HepG2 (cell line): ENCODE measurements around the gene SOX9. TPM values are rescaled to one million over a fixed set of nuclear protein-coding genes. Genes with fewer than 3 reads are reported as not detected.

ENCODE experiments used
- AGO2 ChIP-seq: fragments of 200-400 bp; formaldehyde crosslinking; optimal IDR thresholded peaks from 2 replicates; pipeline ENCODE3; 2017; ENCODE audit warnings: mild to moderate bottlenecking, low read depth, low read length, moderate library complexity
- CBX1 ChIP-seq: IDR thresholded peaks from one replicate; pipeline ENCODE4 v1.6.1; 2016; ENCODE audit warnings: antibody characterized with exemption, low read depth
- ELF4 ChIP-seq: sonication (generic); formaldehyde crosslinking; IDR thresholded peaks from 2 replicates; pipeline ENCODE4 v1.5.0; 2020; ENCODE audit warnings: missing genetic modification reagents, mild to moderate bottlenecking, moderate library complexity, borderline replicate concordance
- FOSL2 ChIP-seq: sonication (generic); formaldehyde crosslinking; IDR thresholded peaks from 2 replicates; pipeline ENCODE4 v1.4.0; 2020; ENCODE audit warnings: missing genetic modification reagents
- HIVEP1 ChIP-seq: sonication (generic); formaldehyde crosslinking; IDR thresholded peaks from 2 replicates; pipeline ENCODE4 v1.4.0; 2020; ENCODE audit warnings: mild to moderate bottlenecking, missing genetic modification reagents
- KDM1A ChIP-seq: IDR thresholded peaks from 2 replicates; pipeline ENCODE4 v1.6.1; 2016; ENCODE audit warnings: missing compliant biosample characterization
- LCORL ChIP-seq, 2 experiments: fragments of 450-650 bp in 1 of 2; sonication (generic) in 1 of 2; formaldehyde crosslinking in 1 of 2; IDR thresholded peaks; 2 replicates each; pipeline versions ENCODE4 v1.5.0 to v1.6.1; 2017 to 2020; ENCODE audit warnings: antibody characterized with exemption in 1 of 2, missing genetic modification reagents in 1 of 2
- NCOA1 ChIP-seq: sonication (generic); formaldehyde crosslinking; IDR thresholded peaks from 2 replicates; pipeline ENCODE4 v1.9.0; 2021; ENCODE audit warnings: missing genetic modification reagents
- RCOR2 ChIP-seq: IDR thresholded peaks from 2 replicates; pipeline ENCODE4 v1.6.1; 2016; ENCODE audit warnings: missing biosample characterization, missing genetic modification reagents
- SIX4 ChIP-seq: sonication (generic); formaldehyde crosslinking; IDR thresholded peaks from 2 replicates; pipeline ENCODE4 v1.4.0; 2020; ENCODE audit warnings: missing genetic modification reagents
- TARDBP ChIP-seq: sonication (generic); formaldehyde crosslinking; IDR thresholded peaks from 2 replicates; pipeline ENCODE4 v1.8.0; 2022; ENCODE audit warnings: mild to moderate bottlenecking, missing genetic modification reagents
- ZFAT ChIP-seq: sonication (generic); formaldehyde crosslinking; conservative IDR thresholded peaks from 2 replicates; pipeline ENCODE4 v1.8.1; 2023; ENCODE audit warnings: missing genetic modification reagents, inconsistent platforms
- ZKSCAN5 ChIP-seq: sonication (generic); formaldehyde crosslinking; IDR thresholded peaks from 2 replicates; pipeline ENCODE4 v1.5.1; 2020; ENCODE audit warnings: mild to moderate bottlenecking, missing genetic modification reagents
- ZNF121 ChIP-seq: sonication (generic); formaldehyde crosslinking; IDR thresholded peaks from 2 replicates; pipeline ENCODE4 v1.5.0; 2020; ENCODE audit warnings: mild to moderate bottlenecking, missing genetic modification reagents
- ZNF251 ChIP-seq: sonication (generic); formaldehyde crosslinking; IDR thresholded peaks from 2 replicates; pipeline ENCODE4 v1.9.0; 2021; ENCODE audit warnings: mild to moderate bottlenecking, missing genetic modification reagents
- ZNF510 ChIP-seq: sonication (generic); formaldehyde crosslinking; IDR thresholded peaks from 2 replicates; pipeline ENCODE4 v1.4.0; 2020; ENCODE audit warnings: low read depth, mild to moderate bottlenecking, missing genetic modification reagents
- ZNF614 ChIP-seq: IDR thresholded peaks from 2 replicates; pipeline ENCODE4 v1.6.1; 2018; ENCODE audit warnings: missing biosample characterization, missing genetic modification reagents, inconsistent platforms, borderline replicate concordance
- ZNF703 ChIP-seq: sonication (generic); formaldehyde crosslinking; IDR thresholded peaks from 2 replicates; pipeline ENCODE4 v1.5.1; 2020; ENCODE audit warnings: missing genetic modification reagents, mild to moderate bottlenecking, moderate library complexity, borderline replicate concordance
- ZSCAN30 ChIP-seq: sonication (generic); formaldehyde crosslinking; IDR thresholded peaks from 2 replicates; pipeline ENCODE4 v1.5.0; 2020; ENCODE audit warnings: mild to moderate bottlenecking, missing genetic modification reagents
- polyA plus RNA-seq, 8 experiments: library from polyadenylated mRNA; depleted of rRNA in 3 of 8; stranded (reverse) in 7 of 8; unstranded in 1 of 8; fragments of >200 nt; fragmentation: Illumina TruSeq in 4 of 8; extraction: Trizol in 4 of 8; gene quantifications; 2 replicates each; pipeline versions ENCODE4 v1.2.1 to v1.2.3, GENCODE V29; 2011 to 2016; ENCODE audit warnings: low read depth in 4 of 8, missing spikeins in 1 of 8, mixed read lengths in 1 of 8; ENCODE audit not compliant: insufficient read depth in 1 of 8
- total RNA-seq, 5 experiments: library from RNA; depleted of rRNA; stranded (reverse); fragments of >200 nt; fragmentation: Illumina TruSeq; extraction: Trizol; gene quantifications; 2 replicates each; pipeline ENCODE4 v1.2.3, GENCODE V29; 2016; ENCODE audit warnings: low read depth in 1 of 5
- TF ChIP-seq, protein P1 (sequence below): sonication (generic); formaldehyde crosslinking; IDR thresholded peaks from 2 replicates; pipeline ENCODE4 v1.4.0; 2020; ENCODE audit warnings: missing genetic modification reagents, borderline replicate concordance
- TF ChIP-seq, protein P2 (sequence below), 2 experiments: sonication (generic) in 1 of 2; formaldehyde crosslinking in 1 of 2; IDR thresholded peaks; 2 replicates each; pipeline versions ENCODE4 v1.4.0 to v1.6.1; 2018 to 2020; ENCODE audit warnings: missing genetic modification reagents in 2 of 2, borderline replicate concordance in 1 of 2, low read depth in 1 of 2, mild to moderate bottlenecking in 1 of 2, missing biosample characterization in 1 of 2
- TF ChIP-seq, protein P3 (sequence below): sonication (generic); formaldehyde crosslinking; IDR thresholded peaks from 2 replicates; pipeline ENCODE4 v1.4.0; 2020; ENCODE audit warnings: missing genetic modification reagents

Gene SOX9
- total and polyA plus RNA-seq, 2 of the 13 experiments (the other 11 are each of a cell fraction or from before 2014, with no cell fraction given): 16.1 to 27.6 TPM

DNA sequence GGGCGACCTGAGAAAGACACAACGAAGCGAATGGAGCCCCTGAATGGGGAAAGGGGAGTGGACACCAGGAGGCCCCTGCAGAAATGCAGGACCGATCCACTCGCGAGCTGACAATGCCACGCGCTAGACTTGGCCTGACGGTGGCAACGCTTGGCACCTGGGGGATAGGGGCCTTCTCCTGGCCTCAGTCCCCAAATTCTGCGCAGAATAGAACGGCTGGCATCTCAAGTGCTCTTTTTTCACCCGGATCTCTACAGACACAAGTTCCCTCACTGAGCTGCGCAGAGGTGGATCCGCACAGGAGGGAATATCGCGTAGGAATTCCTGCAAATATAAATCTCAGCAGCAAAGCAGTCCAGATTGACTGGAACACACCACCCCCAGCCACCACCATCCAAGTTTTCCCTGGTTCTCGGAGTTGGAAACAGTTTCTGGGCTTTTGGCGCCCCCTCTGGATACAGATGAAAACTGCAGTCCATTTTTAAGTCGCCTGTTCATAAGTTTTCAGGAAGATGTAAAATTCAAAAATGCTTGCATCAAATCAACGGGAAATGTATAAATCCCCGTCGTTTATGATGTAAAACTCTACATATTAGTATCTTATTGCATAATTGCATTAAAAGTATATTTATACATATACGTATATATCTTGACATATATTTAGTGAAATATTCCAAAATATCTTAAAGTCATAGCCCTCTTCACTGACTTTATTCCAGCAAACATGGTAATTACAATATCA is 2.3 kb upstream of the SOX9 start (continued):
- TF ChIP-seq ZSCAN30 (CRISPR knock-in tag) (no peak), CBX1 (no peak), ELF4 (CRISPR knock-in tag) (no peak), ZNF121 (no peak), ZKSCAN5 (CRISPR knock-in tag) (no peak), ZNF614 (CRISPR knock-in tag) (no peak), FOSL2 (CRISPR knock-in tag) (no peak), AGO2 (no peak), RCOR2 (no peak), KDM1A (no peak), HIVEP1 (CRISPR knock-in tag) (no peak), NCOA1 (CRISPR knock-in tag) (no peak), ZFAT (CRISPR knock-in tag) (no peak), ZNF510 (CRISPR knock-in tag) (no peak), SIX4 (no peak), LCORL (IDR thresholded peaks at IDR 0.05) (no peak), LCORL (CRISPR knock-in tag; IDR thresholded peaks at IDR 0.05) (no peak), ZNF703 (no peak), ZNF251 (CRISPR knock-in tag) (no peak), TARDBP (CRISPR knock-in tag) (no peak)
- TF ChIP-seq, protein P1, sequence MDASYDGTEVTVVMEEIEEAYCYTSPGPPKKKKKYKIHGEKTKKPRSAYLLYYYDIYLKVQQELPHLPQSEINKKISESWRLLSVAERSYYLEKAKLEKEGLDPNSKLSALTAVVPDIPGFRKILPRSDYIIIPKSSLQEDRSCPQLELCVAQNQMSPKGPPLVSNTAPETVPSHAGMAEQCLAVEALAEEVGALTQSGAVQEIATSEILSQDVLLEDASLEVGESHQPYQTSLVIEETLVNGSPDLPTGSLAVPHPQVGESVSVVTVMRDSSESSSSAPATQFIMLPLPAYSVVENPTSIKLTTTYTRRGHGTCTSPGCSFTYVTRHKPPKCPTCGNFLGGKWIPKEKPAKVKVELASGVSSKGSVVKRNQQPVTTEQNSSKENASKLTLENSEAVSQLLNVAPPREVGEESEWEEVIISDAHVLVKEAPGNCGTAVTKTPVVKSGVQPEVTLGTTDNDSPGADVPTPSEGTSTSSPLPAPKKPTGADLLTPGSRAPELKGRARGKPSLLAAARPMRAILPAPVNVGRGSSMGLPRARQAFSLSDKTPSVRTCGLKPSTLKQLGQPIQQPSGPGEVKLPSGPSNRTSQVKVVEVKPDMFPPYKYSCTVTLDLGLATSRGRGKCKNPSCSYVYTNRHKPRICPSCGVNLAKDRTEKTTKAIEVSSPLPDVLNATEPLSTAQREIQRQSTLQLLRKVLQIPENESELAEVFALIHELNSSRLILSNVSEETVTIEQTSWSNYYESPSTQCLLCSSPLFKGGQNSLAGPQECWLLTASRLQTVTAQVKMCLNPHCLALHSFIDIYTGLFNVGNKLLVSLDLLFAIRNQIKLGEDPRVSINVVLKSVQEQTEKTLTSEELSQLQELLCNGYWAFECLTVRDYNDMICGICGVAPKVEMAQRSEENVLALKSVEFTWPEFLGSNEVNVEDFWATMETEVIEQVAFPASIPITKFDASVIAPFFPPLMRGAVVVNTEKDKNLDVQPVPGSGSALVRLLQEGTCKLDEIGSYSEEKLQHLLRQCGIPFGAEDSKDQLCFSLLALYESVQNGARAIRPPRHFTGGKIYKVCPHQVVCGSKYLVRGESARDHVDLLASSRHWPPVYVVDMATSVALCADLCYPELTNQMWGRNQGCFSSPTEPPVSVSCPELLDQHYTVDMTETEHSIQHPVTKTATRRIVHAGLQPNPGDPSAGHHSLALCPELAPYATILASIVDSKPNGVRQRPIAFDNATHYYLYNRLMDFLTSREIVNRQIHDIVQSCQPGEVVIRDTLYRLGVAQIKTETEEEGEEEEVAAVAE (CRISPR knock-in tag): no peak
- TF ChIP-seq, protein P2, sequence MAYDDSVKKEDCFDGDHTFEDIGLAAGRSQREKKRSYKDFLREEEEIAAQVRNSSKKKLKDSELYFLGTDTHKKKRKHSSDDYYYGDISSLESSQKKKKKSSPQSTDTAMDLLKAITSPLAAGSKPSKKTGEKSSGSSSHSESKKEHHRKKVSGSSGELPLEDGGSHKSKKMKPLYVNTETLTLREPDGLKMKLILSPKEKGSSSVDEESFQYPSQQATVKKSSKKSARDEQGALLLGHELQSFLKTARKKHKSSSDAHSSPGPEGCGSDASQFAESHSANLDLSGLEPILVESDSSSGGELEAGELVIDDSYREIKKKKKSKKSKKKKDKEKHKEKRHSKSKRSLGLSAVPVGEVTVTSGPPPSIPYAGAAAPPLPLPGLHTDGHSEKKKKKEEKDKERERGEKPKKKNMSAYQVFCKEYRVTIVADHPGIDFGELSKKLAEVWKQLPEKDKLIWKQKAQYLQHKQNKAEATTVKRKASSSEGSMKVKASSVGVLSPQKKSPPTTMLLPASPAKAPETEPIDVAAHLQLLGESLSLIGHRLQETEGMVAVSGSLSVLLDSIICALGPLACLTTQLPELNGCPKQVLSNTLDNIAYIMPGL (CRISPR knock-in tag; IDR thresholded peaks at IDR 0.05; ENCODE audit: borderline replicate concordance in 1 of 2, low read depth in 1 of 2): peak in 1 of 2 experiments; percentile 76; a peak in 2 of 4 replicates
- TF ChIP-seq, protein P3, sequence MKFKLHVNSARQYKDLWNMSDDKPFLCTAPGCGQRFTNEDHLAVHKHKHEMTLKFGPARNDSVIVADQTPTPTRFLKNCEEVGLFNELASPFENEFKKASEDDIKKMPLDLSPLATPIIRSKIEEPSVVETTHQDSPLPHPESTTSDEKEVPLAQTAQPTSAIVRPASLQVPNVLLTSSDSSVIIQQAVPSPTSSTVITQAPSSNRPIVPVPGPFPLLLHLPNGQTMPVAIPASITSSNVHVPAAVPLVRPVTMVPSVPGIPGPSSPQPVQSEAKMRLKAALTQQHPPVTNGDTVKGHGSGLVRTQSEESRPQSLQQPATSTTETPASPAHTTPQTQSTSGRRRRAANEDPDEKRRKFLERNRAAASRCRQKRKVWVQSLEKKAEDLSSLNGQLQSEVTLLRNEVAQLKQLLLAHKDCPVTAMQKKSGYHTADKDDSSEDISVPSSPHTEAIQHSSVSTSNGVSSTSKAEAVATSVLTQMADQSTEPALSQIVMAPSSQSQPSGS: no peak
